ENCODE measurements around the gene BRAF. TPM values are rescaled to one million over a fixed set of nuclear protein-coding genes. Genes with fewer than 3 reads are reported as not detected.

Gene BRAF
- total RNA-seq, 1 donor from 2014 or later = 11.3 TPM

GRCh38 chr7:140923358-140924006 is 1.2 kb downstream of the BRAF start:
- TF ChIP-seq, protein P1, sequence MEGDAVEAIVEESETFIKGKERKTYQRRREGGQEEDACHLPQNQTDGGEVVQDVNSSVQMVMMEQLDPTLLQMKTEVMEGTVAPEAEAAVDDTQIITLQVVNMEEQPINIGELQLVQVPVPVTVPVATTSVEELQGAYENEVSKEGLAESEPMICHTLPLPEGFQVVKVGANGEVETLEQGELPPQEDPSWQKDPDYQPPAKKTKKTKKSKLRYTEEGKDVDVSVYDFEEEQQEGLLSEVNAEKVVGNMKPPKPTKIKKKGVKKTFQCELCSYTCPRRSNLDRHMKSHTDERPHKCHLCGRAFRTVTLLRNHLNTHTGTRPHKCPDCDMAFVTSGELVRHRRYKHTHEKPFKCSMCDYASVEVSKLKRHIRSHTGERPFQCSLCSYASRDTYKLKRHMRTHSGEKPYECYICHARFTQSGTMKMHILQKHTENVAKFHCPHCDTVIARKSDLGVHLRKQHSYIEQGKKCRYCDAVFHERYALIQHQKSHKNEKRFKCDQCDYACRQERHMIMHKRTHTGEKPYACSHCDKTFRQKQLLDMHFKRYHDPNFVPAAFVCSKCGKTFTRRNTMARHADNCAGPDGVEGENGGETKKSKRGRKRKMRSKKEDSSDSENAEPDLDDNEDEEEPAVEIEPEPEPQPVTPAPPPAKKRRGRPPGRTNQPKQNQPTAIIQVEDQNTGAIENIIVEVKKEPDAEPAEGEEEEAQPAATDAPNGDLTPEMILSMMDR (IDR thresholded peaks at IDR 0.05; ENCODE audit: insufficient read depth, low read length, severe bottlenecking) = no peak
- FAIRE-seq (no peak), DNase-seq (ENCODE audit: low read depth) (peak; percentile 19)
- Histone ChIP-seq H3K27me3 (ENCODE audit: control insufficient read depth, insufficient read depth, low read length) (no peaks in the 10 kb centered on the region), H3K4me3 (ENCODE audit: low read depth, low read length) (peak overlapping the region; percentile 91), H3K36me3 (ENCODE audit: control insufficient read depth, insufficient read depth, low read length) (no peaks in the 10 kb centered on the region)

GRCh38 chr7:140922741-140923345 is 1.9 kb downstream of the BRAF start:
- Histone ChIP-seq H3K27me3 (ENCODE audit: control insufficient read depth, insufficient read depth, low read length) (no peaks in the 10 kb centered on the region), H3K36me3 (ENCODE audit: control insufficient read depth, insufficient read depth, low read length) (no peaks in the 10 kb centered on the region), H3K4me3 (ENCODE audit: low read depth, low read length) (no peak overlapping the region)
- no peak for DNase-seq (ENCODE audit: low read depth)
- no peak for FAIRE-seq
- TF ChIP-seq, protein P1 (IDR thresholded peaks at IDR 0.05; ENCODE audit: insufficient read depth, low read length, severe bottlenecking) = no peak

GRCh38 chr7:140920745-140921144 is 4.0 kb downstream of the BRAF start:
- no peak for FAIRE-seq
- TF ChIP-seq, protein P1 (IDR thresholded peaks at IDR 0.05; ENCODE audit: insufficient read depth, low read length, severe bottlenecking) = no peak

GRCh38 chr7:140918236-140918635 is 6.5 kb downstream of the BRAF start:
- TF ChIP-seq, protein P1 (IDR thresholded peaks at IDR 0.05; ENCODE audit: insufficient read depth, low read length, severe bottlenecking) = no peak
- FAIRE-seq = no peak
- H3K27me3 ChIP-seq (ENCODE audit: control insufficient read depth, insufficient read depth, low read length) = no peaks in the 10 kb centered on the region
- DNase-seq (ENCODE audit: low read depth) = no peak
- no peak overlapping the region for H3K4me3 ChIP-seq (ENCODE audit: low read depth, low read length)
- no peaks in the 10 kb centered on the region for H3K36me3 ChIP-seq (ENCODE audit: control insufficient read depth, insufficient read depth, low read length)

More at GRCh38 chr7:140920745-140921144, 4.0 kb downstream of the BRAF start:
- H3K4me3 ChIP-seq (ENCODE audit: low read depth, low read length) = no peak overlapping the region
- no peaks in the 10 kb centered on the region for H3K27me3 ChIP-seq (ENCODE audit: control insufficient read depth, insufficient read depth, low read length)
- H3K36me3 ChIP-seq (ENCODE audit: control insufficient read depth, insufficient read depth, low read length) = no peaks in the 10 kb centered on the region
- DNase-seq (ENCODE audit: low read depth) = no peak

DNA sequence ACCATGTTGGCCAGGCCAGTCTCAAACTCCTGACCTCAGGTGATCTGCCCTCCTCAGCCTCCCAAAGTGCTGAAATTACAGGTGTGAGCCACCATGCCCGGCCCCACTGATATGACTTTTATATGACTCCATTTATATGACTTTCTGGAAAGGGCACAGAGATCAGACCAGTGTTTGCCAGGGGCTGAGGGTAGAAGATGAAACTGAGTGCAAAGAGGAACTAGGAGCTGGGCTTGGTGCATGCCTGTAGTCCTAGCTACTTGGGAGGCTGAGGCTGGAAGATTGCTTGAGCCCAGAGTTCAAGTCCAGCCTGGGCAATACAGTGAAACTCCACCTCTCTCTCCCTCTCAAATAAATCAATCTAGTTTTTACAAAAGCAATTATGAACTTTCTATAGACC is 7.5 kb downstream of the BRAF start:
- H3K4me3 ChIP-seq (ENCODE audit: low read depth, low read length) = no peak overlapping the region
- no peaks in the 10 kb centered on the region for H3K36me3 ChIP-seq (ENCODE audit: control insufficient read depth, insufficient read depth, low read length)
- TF ChIP-seq, protein P1 (IDR thresholded peaks at IDR 0.05; ENCODE audit: insufficient read depth, low read length, severe bottlenecking) = no peak
- H3K27me3 ChIP-seq (ENCODE audit: control insufficient read depth, insufficient read depth, low read length) = no peaks in the 10 kb centered on the region
- FAIRE-seq (no peak), DNase-seq (ENCODE audit: low read depth) (no peak)
